Measurements from ENCODE around the gene SYCE3.

Gene SYCE3

DNA sequence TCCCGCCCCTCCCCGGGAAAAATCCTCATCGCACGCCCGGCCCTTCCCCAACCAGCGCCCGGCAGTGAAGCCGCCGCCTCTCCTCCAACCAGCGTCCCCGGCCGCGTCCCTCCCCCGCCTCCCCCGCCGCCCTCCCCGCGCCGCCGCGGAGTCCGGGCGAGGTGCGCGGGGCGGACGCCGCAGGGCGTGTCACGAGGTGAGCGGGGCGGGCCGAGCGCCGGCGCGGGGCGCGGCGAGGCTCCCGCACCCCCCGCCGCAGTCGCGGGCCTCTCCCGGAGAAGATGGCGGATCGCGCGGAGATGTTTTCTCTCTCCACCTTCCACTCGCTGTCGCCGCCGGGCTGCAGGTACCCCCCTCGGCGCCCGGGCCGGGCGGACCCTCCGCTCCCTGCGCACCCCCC is 37.8 kb upstream of the SYCE3 start, which contains the start of gene MAPK8IP2:
MAPK8IP2 (plus strand) TSS at position 256 of the 400 bp plus-strand sequence; CDS start at position 282, 26 bp downstream.
- DNase-seq, result no peak

DNA sequence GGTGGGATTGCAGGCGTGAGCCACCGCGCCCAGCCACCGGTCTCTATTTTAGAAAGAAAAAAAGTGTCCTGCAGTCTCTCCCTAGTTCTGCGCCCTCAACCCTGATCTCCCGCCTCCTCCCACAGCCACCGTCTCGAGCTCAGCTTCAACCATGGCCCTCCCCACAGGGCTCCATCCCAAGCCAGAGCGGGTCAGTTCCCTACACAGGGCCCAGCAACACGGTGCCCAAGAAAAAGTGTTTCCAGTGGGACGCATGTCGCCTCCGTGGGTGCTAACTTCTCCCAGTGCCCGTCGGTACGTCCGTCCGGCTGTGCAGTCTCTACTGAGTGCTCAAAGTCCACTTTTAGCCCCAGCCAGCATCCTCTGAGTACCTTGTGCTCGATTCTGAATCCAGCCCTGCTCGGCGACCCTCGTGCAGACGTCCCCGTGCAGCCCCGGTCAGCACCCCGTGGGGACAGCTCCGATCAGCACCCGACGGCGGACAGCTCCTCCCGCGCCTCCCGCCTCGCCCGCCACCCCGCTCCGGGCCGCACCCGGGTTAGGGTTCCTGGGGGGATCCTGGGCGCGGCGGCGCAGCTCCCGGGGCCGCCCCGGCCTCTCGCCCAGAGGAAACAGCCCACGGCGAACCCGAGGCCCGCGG is 37.2 kb upstream of the SYCE3 start:
- peak; percentile 50 to 78 (median 61) for DNase-seq

DNA sequence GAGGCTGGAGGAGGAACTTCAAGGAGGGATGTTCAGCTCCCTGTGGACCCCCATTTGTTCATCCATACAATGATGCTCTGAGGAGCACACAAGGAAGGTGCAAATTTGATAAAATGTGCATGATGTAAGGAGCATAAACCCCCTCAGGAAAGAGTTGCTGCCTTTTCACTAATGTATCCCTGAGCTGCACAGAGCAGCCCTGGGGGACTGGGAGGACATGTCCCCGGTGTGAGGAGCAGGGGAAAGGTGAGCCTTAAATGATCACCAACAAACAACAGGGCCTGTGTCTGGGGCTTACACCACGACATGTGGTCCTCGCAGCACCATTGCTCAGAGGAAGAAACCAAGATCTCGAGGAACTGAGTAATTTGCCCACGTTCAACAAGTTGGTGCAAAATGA is 34.4 kb upstream of the SYCE3 start:
- DNase-seq, result no peak

DNA sequence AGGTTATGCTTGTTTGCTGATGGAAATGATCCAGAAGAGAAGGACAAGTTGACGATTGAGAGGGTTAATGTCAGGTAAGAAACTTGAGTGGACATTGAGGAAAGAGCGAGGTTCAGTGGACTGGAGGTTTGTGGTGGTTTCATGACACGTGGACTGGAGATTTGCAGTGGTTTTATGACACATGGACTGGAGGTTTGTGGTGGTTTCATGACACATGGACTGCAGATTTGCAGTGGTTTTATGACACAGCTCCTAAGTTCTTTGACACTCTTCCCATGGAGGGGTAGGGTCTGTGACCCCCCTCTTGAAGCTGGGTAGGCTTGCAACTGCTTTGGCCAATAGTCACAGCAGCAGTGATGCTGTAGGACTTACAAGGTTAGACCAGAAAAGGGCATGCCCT is 32.5 kb upstream of the SYCE3 start:
- DNase-seq, result no peak

DNA sequence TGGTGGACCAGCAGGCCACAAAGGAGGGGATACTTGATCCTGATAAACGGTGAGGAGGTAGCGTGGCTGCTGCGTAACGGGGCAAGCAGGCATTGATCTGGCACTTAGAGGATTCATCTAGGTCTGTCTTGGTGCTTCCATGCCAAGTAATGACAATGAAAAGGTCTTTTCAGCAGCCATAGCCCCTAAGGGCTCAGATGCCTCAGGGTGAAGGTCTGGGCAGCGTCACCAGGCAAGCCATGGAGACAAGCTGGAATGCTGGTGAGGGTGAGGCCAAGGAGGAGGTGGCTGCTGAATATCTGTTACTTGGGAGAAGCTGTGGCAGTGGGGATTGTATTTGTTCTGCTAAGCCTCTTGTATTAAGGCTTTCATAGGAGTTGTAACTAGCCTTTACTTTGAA is 24.7 kb upstream of the SYCE3 start:
- DNase-seq, result no peak

DNA sequence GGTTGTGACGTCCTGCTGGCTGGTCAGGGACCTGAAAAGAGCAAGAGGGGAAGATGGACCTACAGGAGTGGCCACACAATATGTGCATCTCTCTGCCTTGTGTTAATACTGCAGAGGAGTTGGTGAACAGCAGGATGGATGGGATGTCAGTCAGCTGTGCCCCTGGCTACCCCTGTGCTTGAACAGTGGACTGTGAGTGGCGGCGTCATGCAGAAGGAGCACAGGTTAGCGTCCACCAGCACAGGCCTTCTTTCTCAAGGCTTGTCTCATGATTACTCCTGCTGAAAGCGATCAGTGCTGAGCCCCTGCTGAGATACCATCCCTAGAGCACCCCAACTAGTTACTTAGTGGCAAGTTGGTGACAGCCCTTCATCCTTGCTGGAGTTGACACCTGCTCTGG is 23.7 kb upstream of the SYCE3 start:
- DNase-seq, result no peak

DNA sequence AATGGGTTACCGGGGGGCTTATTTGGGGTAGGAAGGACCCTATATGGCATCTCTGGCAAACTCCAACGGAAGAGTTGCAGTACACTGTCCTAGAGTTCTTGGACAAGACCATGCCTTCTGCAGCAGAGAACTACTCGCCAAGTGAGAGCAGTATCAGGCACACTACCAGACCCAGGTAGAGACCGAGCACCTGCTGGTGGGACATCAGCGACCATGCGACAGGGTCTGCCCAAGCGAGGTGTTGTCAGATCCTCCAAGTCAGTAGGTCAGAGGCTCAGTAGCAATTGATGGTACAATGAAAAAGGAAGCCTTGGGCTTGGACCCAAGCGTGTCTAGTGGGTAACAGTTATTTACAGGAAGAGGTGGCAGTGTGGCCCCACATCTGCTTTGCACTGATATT is 23.1 kb upstream of the SYCE3 start:
- DNase-seq, result no peak

DNA sequence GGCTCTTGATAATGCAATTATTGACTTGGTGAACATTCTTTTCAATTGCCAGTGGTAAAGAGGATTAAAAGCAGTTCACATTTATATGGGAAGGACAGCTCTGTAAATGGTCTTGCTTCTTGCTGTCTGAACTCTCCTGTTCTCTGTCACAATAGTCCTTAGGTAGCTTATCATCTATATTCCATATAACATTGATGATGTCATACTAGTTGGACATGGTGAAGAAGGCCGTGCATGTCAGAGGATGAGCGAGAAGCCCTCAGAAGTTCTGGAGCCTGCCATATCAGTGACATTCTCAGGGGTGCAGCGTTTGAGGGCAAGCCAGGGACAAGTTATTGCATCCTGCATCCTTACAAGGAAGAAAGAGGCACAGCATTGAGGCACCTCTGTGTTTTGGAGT is 22.5 kb upstream of the SYCE3 start:
- no peak for DNase-seq

DNA sequence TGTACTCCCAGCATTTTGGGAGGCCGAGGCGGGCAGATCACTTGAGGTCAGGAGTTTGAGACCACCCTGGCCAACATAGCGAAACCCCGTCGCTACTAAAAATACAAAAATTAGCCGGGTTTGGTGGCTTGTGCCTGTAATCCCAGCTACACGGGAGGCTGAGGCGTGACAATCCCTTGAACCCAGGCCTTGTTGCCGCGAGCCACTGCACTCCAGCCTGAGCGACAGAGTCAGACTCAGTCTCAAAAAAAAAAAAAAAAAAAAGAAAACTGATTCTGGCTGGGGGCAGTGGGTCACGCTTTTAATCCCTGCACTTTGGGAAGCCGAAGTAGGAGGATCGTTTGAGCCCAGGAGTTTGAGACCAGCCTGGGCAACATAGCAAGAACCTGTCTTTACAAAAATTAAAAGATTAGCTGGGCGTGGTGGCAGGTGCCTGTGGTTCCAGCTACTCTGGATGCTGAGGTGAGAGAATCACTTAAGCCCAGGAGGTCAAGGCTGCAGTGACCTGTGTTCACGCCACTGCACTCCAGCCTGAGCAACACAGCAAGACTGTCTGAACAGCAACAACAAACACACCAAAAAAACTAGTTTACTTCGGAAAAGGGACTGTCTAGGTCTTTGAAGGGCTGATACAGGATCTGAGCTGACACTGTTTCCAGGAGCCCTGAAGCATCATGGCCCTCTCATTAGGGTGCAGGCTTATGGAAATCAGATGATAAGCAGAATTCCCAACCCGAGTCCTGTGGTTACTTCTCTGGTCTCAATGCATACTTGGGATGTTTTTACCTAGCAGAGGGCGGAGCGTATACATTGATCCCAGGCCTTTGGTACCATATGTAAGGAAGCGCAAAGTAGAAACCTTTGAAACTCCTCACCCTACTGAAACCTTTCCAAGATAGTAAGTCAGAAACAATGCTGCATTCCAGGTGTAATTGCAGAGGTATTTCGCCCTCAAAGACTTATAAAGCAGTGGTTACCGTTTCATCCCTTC is 21.7 kb upstream of the SYCE3 start:
- DNase-seq, result no peak

DNA sequence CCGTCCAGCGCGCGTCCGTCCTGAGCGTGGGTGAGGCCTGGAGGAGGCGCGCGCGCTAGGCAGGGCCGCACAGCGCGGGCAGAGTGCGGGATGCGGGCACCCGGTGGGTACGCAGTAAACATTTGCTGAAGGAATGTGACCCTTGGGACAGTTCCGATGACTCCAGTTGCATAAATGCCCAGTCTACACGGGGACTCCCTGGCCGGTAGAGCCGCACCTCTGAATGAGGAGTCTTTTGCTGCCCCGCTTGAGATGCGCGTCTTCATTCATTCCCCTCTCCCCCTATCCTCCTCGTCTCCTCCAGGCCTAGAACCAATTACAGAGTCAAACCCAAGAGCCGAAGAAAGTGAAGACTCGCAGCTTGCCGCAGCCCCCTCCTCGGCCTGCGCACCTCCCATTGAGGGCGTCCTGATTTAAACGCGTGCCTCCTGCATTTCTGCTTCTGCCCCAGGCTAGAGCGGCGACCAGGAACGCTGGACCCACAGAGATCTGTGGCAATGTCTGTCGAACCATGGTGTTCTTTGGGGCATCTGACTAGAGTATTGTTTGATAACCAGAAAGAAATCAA is 20.7 kb upstream of the SYCE3 start:
- DNase-seq, result no peak

DNA sequence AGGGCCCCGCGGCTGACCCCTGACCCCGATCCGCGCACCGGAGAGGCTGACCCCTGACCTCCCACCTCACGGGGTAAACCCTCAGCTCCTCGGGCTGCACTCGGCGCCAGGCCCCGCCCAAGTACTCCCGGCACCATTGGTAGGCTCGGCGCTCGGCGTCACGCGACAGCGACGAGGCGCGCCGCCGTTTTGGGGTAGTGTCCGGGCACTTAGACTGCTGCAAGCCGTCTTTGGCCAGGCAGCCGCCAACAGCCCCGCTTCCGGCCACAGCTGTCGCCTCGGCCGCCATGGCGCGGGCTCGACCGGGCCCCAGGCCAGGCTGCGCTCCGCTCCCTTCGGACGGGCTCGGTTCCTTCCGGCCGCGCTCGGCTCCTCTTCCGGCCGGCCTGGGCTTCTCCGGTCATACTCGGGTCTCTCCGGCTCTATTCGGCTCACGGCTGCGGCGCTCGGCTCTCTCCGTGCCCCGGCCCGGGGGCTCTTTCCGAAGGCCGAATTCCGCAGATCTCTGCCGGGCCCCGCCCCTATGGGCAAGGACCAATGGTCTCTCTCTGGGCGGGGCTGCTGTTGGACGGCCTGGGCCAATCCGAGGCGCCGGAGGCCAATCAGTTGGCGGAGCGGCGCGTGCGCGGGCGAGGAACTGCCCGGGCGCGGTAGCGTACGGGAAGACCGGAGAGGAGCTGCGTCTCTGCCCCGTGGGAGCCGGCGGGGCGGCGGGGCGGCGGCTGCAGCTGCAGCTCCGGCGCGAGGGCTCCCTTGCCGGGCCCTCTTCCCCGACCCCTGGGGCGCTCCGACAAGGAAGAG is 20.0 kb upstream of the SYCE3 start, which contains the start of gene CHKB:
CHKB (minus strand) TSS at position 357 of the 801 bp plus-strand sequence; CDS start at position 289, 68 bp downstream.
- DNase-seq, result peak; percentile 98 to 100 (median 99)

DNA sequence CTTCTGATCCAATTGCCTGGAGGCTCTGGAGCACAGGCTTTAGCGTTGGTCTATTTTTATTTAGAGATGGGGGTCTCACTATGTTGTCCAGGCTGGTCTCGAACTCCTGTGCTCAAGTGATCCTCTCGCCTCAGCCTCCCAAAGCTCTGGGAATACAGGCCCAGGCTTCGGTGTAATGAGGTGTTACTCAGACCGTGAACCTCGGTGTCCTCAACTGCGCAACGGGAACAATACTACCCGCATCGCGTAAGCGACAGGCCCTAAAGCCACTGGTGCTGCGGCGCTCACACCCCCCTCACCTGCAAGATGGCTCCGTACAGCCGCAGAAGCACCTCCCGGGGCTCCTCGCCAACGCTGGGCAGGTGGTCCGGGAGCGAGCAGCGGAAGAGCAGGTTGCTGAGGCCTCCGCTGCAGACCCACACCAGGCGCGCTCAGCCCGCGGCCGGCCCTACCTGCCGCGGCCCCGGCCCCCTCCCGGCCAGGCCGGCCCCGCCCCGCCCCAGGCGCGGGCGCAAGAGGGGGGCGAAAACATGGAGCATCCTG is 19.3 kb upstream of the SYCE3 start:
- DNase-seq, result peak in 3 of 4 experiments; percentile 20 to 46 (median 21)

DNA sequence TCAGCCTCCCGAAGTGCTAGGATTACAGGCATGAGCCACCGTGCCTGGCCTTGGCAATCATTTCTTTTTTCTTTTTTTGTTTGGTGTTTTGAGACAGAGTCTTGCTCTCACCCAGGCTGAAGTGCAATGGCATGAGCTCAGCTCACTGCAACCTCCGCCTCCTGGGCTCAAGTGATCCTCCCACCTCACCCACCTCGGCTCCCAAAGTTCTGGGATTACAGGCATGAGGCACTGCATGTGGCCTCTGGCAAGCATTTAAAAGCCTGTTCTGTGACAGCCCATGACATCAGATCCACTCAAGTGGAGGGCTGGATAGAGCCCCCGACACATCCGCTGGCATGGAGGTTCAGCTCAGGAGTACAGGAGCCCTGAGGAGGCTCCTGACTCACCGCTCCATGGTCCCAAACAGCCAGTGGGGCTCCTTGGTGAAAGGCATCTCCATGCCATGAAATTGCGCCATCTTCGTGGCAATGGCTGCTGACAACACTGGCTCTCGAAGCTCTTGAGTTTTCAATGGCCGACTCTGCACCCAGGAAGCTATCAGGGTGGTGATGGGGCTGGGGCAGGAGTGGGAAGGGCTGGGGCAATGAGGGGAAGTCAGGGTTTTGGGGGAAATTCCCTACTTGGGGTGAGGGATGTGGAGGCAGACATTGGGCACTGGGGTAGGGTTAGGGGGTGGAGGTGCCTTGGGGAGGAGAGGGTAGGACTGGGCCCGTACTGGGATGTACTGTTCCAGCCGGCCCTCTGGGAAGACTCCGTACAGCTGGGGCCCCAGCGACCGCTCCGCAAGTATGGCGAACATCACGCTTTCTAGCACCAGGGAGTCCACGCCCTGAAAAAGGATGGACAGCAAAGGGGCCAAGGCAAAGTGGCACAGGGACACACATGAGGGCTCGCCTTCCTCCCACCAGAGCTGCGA is 18.6 kb upstream of the SYCE3 start:
- DNase-seq, result peak; percentile 35 to 51 (median 46)

DNA sequence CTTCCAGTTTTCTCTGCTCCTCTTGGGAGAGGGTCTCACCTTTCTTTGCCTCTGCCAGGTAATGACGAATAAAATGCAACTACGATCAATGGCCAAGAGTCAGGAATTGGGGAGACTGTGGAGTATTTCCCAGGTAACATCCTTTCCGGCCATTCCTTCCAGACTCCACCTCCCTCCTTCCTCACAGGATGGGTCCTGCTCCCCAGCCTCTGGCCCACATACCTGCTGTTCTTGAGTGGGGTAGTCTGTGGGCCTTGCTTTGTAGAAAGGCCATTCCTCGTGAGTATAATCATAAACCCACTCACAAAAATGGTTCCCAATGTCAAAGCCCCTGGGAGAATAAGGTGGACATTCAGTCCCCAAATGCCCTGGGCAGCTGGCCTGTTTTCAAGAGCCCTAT is 17.0 kb upstream of the SYCE3 start:
- no peak for DNase-seq

DNA sequence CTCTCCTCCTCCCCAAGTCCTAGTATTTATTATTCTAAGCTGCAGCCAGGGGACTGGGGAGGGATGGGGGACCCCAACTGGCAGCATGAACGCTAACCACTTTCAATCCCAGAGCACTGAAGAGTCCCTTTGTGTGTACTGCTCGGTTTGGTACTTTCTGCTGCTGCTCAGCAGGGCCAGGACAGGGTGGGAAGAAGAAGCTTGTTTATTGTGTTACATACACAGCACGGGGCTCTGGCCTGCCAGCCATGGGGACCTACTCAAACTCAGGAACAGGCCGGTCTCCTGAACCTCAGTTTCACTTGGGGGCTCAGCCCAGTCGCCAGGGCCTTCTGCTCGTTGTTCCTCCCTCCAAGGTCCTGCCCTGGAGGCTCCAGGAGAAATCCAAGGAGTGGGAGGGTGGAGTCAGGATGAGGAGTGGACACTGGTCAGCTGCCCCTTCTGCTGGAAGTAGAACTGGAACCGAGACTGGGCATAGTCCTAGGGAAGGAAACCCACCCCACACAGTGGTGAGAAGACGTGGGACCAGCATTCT is 16.1 kb upstream of the SYCE3 start:
- peak in 1 of 4 experiments; percentile 11 for DNase-seq

DNA sequence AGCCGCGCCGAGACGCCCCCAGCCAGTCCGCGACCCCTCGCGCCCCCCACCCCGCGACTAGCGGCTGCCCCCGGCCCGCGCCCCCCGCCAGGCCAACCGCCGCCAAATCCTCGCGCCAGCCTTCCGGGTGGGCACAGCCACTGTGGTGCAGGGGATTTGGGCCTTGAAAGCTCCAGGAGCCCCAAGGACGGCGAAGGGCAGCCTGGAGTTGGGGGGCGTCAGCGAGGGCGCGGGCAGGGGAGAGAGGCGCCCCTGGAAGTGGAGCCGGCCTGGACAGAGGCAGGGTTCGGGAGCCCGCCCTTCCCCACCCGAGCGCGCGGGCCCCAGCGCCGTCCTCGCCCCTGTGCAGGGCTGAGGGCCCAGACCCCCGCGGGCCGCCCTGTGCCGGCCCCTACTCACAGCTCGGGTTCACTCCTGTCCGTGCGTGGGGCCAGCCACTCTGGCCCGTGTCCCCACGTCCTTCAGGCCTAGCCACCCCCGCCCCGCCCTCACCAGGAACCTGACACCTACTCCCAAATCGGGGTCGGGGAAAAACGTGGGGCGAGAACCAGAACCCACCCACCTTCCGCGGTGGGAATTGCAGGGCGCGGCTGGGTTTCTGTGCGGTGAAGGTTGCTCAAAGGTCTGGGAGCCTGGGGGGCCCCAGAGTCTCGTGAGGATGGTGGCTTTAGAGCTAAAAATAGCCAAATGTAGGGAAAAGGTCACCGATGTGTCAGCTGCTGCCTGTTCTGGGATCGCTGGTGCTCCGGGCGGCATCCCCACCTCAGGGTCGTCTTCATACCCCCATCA is 15.5 kb upstream of the SYCE3 start, which contains the start of gene CPT1B:
CPT1B (minus strand) TSS at position 441 of the 789 bp plus-strand sequence. CDS start 512 bp downstream, outside the sequence.
- DNase-seq, result peak in 2 of 4 experiments; percentile 14 to 27

DNA sequence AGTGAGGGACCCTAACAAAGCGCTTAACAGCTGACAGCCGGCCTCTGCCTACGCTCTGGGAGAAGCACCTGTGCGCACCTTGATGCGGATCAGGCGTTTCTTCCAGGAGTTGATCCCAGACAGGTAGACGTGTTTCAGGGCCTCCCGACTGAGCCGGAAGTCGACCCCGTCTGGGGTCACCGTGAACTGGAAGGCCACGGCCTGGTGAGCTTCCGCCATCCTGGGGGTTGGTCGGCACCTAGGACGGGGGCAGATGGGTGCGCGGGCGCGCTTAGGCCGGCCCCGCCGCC is 14.9 kb upstream of the SYCE3 start:
- DNase-seq, result no peak

DNA sequence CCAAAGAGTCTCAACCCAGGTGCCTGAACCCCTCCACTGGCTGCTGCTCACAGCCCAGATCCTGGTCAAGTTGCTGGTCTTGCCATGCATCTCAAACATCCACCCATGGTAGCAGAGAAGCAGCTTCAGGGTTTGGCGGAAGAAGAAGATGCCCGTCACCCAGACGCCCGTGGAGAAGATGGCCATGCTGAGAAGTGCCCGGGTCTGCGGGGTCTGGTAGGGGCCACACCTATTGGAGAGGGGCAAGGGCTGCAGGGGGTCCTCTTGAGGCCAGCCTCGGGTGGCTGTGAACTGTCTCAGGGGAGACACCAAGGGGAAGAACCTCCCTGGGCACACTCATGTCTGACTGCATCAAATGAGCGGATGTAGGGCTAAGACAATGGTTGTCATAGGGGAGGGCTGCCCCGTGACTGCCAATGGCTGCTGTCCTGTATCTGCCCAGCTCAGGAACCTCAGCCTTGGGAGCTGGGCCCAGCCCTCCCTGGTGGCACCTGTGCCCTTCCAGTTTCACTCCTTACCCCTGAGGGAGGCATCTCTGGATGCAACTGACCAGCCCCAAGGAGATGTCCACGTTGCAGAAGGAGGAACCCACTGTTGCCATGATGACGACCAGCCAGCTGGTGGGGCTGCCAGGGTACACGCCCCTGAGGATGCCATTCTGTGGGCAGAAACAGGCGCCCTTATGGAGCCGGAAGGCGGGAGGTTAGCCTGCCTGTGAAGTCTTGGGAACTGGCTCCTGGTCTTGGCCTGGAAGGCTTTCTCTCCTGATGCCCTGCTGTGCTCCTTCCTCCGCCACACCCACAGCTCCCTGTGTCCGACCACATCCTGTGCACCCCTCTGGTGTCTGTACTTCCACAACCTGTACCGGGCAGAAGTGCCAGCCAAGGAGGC is 14.3 kb upstream of the SYCE3 start:
- peak; percentile 13 to 53 (median 22) for DNase-seq

DNA sequence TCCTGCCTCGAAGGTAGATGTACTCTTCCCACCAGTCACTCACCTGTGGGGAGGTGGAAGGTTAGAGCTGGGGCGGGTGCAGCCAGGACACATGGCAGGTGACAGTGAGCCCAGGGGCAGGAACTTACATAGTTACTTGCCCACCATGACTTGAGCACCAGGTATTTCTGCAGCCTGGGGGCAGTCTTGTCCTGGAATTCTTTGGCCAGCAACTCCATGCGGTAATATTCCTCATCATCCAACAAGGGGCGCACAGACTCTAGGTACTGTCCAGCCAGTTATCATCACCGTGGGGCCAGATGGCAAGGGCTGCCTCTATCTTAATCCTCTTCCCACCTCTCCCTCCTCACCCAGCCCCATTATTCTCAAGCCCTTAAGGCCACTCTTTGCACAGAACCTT is 13.4 kb upstream of the SYCE3 start:
- DNase-seq, result peak; percentile 9 to 29 (median 23)
